NB4 (cell line): Measurements from ENCODE around the gene ANKRD66.

Source experiments
- CTCF ChIP-seq: IDR thresholded peaks from one replicate; pipeline ENCODE4 v1.5.1; 2012; ENCODE audit warnings: low read depth, low read length
- MYC ChIP-seq: IDR thresholded peaks from 2 replicates; pipeline ENCODE4 v1.6.1; 2011; ENCODE audit warnings: low read depth, low read length
- POLR2A ChIP-seq: IDR thresholded peaks from 2 replicates; pipeline ENCODE4 v1.6.1; 2011; ENCODE audit warnings: mild to moderate bottlenecking; ENCODE audit not compliant: insufficient read length; ENCODE audit errors: extremely low read depth
- TF ChIP-seq, protein P1 (sequence below): IDR thresholded peaks from 2 replicates; pipeline ENCODE4 v1.6.1; 2011; ENCODE audit warnings: low read depth, low read length

DNA sequence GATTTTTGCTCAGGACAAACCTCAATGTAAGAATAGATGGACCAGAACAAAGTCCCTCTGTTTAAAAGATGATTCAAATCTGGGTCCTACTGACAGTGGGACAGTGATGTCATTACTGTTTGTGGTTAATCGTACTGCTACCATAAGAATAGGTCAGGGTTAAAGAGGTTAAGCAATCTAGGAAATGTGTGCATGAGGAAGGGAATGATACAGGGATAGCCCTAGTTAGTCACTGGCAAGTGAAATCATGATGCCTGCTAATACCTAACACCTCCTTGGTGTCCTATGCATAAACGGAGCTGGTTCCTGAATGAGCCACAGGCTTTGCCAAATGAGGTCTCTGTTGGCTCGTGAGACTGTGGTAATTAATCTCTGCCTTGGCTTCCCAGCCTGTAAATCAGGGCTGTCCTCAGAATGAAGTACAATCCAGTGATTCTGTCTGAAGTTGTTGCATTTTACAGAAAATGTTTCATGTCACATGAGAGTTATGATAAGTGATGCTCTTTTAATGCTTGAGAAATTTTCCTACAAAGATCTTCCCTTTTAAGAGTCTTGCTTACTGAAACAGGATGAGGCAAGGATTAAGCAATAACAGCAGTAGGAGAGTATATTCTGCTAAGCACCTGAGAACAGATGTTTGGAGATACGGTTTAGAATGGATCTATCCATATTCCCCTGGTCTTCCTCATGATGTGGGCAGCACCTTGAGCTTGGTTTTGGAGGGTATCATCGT lies 50.3 kb downstream of the ANKRD66 start:
- TF ChIP-seq CTCF, result no peak
- no peak for TF ChIP-seq POLR2A
- no peak for TF ChIP-seq MYC
- TF ChIP-seq, protein P1, sequence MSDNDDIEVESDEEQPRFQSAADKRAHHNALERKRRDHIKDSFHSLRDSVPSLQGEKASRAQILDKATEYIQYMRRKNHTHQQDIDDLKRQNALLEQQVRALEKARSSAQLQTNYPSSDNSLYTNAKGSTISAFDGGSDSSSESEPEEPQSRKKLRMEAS, result no peak
